GM19240 (cell line): Measurements from ENCODE around the gene HIPK4.

Source experiments
- DNase-seq: peaks from one replicate; pipeline ENCODE4 v3.0.0; 2011; ENCODE audit warnings: low spot score; ENCODE audit not compliant: insufficient read length

Gene HIPK4

DNA sequence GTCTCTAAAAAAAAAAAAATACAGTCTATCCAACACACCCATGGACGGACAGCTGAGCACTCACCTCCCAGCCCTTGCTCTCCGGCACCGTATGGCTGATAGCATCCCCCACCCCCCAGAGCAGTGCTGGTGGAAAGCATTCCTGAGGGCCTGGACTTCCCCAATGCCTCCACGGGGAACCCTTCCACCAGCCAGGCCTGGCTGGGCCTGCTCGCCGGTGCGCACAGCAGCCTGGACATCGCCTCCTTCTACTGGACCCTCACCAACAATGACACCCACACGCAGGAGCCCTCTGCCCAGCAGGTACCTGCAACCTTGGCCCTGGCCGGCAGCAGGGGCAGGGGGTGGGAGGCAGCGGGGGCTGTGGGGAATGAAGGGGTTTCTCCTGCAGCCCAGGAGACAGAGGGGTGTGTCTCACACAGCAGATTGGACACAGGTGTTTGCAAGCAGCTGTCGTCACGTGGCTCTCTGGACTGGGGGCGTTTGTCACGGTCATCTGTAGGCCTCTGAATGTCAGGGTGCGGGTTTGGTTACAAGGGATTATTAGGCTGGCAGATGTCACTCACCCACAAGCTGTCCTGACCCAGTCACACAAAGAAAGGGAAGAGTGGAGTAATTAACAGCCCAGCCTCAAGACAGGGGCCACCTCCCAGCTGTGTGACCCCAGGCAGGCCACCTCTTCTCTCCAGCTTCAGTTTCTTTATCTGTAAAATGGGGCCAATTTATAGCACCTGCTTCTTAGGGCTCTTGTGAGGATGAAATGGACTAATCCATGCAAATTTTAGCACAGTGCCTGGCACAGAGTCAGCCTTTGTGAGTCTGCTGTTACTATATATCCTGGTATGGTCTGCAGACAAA, 22.2 kb downstream of the HIPK4 start:
- DNase-seq: no peak

GRCh38 chr19:40366697-40367561, 23.1 kb downstream of the HIPK4 start:
- no peak for DNase-seq

- peak; percentile 91 for DNase-seq
These were observed 24.2 kb downstream of the HIPK4 start for GRCh38 chr19:40365613-40366401.

DNA sequence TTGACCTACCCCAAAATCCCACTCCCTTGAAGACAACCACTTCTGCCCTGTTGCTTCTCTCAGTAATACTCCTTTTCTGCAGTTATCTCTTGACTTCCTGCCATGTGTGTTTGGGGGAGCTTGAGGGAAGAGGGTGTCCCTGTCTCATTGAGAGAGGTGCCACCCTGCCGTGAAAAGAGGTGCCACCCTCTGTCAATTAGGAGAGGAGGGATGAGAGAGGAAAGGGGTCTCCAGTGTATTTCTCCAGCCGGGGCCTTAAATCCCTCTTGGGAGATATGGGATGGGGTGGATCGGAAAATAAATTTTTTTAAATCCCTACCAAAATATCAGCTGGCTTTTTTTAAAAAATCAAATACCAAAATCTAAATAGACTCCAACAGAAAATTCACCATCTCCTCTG, 25.0 kb downstream of the HIPK4 start:
- DNase-seq: no peak

GRCh38 chr19:40363069-40363468, 26.9 kb downstream of the HIPK4 start:
- no peak for DNase-seq

DNA sequence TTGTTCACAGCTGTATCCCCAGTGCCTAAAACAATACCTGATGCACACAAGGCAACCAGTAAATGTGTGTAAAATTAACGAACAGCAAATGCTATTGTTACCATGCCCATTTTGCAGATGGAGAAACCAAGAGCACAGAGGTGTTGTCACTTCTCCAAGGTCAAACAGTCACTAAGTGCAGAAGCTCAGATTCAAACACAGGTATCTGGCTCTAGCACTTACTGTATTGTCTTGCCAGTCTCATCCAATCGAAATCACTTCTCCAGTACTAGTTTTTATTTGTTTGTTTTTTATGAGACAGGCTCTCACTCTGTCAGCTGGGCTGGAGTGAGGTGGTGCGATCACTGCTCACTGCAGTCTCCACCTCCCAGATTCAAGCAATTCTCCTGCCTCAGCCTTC, 27.8 kb downstream of the HIPK4 start:
- DNase-seq: no peak

DNA sequence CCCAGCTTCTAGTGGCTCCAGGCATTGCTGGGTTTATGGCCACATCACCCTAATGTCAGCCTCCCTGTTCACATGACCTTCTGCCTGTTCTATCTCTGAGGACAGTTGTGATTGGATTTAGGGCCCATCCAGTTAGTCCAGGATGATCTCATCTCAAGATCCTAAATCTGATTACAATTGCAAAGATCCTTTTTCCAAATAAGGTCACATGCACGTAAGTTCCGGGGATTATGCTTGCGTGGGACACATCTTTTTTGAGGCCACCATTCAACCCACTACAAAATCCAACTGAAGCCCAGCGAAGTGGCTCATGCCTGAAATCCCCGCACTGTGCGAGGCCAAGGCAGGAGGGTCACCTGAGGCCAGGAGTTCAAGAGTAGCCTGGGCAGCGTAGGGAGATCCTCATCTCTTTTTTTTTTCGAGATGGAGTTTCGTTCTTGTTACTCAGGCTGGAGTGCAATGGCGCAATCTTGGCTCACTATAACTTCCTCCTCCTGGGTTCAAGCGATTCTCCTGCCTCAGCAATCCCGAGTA, 29.2 kb downstream of the HIPK4 start:
- no peak for DNase-seq

- DNase-seq: no peak
These were observed 29.8 kb downstream of the HIPK4 start for GRCh38 chr19:40360020-40360707.

GRCh38 chr19:40358773-40359172, 31.2 kb downstream of the HIPK4 start:
- DNase-seq: peak; percentile 39

GRCh38 chr19:40357640-40358039, 32.3 kb downstream of the HIPK4 start:
- no peak for DNase-seq

DNA sequence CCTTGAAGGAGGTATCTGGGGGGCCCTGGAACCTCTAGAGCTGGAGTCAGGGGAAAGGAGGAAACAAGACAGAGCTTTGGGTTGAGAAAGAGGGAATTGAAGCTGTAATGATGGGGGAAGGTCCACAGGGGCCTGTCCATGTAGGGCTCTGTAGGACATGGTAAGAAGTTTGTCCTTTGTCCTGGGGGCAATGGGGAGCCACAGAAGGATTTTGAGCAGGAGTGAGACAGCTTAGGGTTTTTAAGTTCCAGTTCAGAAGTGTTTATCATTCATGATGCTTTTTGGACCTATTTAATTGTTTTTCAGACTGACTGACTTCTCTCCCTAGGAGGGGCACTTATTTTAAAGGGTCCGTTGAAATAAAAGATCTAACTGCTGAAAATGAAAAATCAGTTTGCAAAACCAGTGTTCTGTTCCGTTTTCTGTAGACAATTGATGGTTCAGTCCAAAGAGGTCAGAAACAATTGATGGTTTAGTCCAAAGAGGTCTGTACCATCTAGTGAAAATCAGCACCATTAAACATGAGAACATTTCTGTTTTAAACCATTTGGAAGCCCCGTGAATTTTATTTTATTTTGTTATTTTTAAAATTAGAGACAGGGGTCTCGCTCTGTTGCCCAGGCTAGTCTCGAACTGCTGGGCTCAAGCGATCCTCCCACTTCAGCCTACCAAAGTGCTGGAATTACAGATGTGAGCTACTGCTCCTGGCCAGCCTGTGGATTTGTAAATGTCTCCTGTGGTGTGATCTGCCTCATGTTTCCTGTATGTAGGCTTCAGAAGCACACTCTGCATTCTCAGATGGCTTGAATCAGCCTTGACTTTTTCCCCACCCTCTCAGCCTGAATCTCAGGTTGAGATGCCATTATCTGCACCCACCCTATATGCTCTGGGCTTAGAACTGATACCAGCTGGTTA, 33.0 kb downstream of the HIPK4 start:
- DNase-seq: no peak

DNA sequence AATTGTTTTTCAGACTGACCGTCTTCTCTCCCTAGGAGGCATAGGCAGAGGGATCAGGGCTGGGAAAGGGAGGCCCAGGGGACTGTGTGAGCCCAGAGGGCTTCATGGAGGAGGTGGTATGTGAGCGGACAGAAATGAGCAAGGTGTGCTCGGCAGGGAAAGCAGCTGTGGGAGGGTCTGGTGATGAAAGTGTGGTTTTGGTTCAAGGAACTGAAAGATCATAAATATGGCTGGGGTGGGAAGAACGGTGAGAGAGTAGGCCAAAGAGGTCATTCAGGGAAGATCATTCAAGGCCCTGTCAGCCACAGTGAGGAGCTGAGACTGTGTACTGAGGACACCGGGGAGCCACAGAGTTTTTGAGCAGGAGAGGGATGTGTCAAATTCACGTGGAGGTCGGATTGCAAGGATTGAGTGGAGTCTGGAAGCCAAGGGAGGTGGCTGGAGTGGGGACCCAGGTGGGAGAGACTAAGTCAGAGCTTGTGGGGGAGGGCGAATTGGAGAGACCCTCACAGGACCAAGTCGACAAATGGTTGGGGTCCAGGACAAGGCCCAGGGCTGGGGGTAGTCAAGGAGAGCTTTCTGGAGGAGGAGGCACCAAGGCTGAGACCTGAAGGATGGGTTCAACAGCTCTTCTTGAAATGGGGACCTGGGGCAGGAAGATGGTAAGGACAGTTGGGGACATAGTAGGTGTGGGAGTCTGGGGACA, 33.9 kb downstream of the HIPK4 start:
- no peak for DNase-seq

DNA sequence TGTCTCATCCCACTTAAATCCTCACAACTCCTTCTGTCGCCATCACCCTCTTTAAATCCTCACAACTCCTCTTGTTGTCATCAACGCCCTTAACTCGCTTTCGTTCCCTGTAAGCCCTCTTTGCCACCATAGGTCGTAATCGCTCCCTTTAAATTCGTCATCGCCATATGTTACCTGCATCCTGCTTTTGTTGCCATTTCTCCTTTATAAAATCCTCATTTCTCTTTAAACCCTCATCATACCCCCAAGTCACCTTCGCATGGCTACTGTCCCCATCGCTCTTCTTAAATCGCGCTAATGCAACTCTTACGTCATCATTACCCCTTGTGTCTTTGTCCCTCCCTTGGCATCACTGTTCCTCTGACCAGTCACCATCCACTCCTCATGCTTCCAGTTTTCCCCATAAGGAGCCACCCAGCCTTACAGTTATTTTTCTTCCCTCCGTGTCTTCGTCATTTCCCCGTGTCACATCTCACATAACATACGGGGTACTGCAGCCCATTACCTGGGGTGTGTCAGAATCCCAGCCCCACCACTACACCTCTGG, 40.9 kb downstream of the HIPK4 start:
- no peak for DNase-seq

DNA sequence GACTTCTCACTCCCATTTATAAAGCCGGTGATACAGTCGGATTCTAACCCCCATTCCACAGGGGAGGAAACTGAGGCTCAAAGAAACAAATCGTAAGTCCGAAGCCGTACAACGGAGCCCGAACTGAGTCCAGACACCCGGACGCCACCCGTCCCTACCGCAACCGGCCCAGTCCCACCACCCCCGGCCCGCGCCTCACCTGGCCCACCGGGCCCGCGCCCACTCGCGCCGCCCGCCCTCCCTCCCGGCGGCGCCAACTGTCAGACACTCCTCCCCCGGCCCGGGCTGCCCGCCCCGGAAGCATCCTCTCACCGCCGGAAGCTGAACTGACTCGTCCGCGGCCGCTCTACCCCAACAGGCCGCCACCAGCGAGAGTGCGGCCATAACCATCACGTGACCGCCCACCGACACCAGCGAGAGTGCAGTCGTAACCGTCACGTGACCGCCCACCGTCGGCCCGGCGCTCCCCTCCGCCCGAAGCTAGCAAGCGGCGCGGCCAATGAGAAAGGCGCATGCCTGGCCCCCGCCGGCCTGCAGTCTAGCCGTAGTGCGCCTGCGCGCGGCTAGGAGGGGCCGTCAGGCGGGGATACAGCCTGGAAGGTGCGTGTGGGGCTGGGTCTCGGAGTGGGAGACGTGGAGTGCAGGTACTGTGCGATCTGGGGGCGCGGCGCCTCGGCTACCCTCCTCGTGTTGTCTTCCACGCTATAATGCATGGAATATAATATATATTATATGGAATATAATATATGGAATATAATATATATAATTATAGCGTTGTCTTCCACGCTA, 41.7 kb downstream of the HIPK4 start, which contains the start of the genes C19orf47 and PLD3:
Gene C19orf47 (minus strand): TSS at position 273 of the 789 bp plus-strand sequence. CDS start 6,540 bp downstream, outside the sequence.
Gene PLD3 (plus strand): TSS at position 571 of the 789 bp plus-strand sequence. CDS start 17,789 bp downstream, outside the sequence.
- peak; percentile 100 for DNase-seq

DNA sequence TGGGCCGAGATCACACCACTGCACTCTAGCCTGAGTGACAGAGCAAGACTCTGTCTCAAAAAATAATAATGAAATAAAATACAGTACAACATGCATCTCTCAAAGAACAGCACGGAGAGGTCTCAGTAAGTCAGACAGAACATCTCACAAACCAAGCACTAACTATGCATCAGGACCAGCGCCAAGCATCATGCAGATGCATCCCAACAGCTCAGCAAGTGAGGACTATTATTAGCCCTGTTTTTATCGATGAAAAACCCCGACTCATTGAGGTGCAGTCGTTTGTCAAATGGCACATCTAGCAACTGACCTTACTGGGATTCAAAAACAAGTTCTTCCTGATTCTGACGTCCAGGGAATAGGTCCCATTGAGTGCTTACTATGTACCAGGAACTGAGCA, 45.6 kb downstream of the HIPK4 start:
- DNase-seq: no peak

- no peak for DNase-seq
These were observed 47.2 kb downstream of the HIPK4 start for GRCh38 chr19:40342644-40343311.
